8988T (cell line): ENCODE measurements around the gene ROMO1.
"Not testable (repeated sequence)": the region's sequence is repeated elsewhere in the genome, so short reads cannot be mapped to it uniquely, and the experiment has no call there.

Source experiments
- DNase-seq: peaks from one replicate; pipeline ENCODE4 v3.0.0; 2011

ROMO1 gene

DNA sequence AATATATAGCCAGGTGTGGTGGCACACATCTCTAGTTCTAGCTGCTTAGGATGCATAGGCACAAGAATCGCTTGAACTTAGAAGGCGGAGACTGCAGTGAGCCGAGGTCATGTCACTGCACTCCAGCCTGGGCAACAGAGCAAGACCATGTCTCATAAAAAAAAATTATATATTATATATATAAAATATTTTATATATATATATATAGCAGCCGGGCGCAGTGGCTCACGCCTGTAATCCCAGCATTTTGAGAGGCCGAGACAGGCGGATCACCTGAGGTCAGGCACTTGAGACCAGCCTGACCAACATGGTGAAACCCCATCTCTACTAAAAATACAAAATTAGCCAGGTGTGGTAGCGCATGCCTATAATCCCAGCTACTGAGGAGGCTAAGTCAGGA lies 13.8 kb upstream of the ROMO1 start:
- not testable (repeated sequence) for DNase-seq

DNA sequence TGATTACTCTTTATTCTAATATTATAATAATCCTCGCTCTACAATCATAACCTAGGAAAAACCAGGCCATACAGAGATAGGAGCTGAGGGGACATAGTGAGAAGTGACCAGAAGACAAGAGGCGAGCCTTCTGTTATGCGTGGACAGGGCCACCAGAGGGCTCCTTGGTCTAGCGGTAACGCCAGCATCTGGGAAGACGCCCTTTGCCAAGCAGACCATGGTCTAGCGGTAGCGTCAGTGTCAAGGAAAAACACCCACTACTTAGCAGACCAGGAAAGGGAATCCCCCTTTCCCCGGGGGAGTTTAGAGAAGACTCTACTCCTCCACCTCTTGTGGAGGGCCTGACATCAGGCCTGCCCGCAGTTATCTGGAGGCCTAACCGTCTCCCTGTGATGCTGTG lies 12.3 kb upstream of the ROMO1 start:
- DNase-seq: not testable (repeated sequence)

DNA sequence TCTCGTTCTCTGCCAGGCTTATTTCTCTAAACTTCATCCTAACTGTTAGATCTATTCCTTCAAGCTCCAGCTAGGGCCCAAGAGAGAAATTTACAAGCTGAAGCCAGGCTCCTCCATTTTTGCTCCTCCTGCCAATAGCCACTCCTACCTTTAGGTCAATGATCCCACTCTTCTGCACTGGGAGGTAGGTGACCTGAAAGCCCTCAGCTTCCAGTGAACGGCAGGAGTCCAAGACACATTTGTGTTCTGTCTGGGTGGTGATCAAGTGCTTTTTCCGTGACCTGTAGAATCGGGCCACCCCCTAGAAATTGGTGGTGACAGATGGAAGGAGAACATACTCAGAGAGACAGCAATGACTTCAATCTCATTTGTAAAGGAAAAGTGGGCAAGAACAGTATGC lies 8.9 kb upstream of the ROMO1 start:
- no peak for DNase-seq

DNA sequence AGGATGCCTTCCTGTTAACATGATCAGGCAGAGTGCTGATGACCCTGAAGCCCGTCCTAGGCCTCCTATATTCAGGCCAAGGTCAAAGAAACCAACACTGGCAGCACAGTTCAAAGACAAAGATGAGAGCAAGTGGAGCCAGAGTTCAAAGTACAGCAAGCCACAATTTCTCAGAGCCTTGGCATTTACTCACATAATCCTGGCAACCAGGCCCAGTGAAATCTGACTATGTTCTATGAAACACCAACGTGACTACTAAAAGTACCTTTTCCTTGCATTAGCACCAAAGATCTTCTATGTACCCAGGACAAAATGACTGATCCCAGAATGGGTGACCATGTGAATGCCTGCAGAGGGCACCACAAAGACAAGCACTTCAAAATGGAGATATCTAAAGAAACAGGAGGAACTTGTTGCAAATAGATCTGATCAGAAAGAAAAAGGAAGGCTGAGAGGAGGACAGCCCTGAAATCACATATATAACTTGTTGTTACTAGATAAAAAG lies 3.9 kb upstream of the ROMO1 start:
- DNase-seq: no peak

DNA sequence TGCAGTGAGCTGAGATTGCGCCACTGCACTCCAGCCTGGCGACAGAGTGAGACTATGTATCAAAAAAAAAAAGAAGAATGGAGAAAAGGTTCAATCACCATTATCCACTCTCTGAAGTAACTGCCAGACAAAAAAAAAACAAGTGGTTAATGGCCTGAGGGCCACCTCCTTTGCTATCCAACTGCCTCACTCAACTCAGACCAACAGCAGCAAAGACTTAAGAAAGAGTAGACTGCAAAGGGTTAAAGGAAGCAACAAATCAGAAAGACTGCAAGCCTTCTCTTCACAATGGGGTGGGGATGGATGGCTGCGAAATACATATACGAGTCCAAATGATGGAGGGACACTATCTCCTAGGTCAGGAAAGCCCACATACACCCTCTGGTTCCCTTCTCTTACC lies 3.2 kb upstream of the ROMO1 start:
- DNase-seq: no peak

DNA sequence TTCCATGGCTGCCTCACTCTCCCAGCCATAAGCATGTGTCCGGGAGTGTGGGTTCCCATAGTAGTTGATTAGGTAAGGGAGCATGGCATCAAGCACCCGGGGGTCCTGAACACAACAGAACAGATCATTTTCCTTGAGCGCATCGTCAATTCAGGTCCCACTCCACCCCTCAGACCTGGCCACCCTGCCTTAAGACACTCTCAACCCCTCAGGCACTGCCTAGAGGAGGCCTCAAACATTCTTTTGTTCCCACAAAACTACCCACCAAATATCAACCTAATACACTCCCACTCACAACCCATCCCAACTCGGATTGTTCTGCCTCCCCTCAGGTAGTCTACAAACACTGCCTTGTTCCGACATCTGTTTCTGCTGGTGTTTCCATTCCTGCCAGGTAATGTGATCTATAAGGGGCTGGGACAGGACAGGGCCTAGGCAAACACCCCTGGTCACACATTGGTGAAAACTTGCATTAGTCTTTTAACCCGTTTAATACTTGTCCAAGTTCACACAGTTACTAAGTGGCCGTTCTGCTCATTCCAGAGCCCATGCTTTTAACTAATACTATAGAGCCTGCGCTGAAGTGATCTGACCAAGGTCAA lies 1.4 kb upstream of the ROMO1 start:
- DNase-seq: no peak

DNA sequence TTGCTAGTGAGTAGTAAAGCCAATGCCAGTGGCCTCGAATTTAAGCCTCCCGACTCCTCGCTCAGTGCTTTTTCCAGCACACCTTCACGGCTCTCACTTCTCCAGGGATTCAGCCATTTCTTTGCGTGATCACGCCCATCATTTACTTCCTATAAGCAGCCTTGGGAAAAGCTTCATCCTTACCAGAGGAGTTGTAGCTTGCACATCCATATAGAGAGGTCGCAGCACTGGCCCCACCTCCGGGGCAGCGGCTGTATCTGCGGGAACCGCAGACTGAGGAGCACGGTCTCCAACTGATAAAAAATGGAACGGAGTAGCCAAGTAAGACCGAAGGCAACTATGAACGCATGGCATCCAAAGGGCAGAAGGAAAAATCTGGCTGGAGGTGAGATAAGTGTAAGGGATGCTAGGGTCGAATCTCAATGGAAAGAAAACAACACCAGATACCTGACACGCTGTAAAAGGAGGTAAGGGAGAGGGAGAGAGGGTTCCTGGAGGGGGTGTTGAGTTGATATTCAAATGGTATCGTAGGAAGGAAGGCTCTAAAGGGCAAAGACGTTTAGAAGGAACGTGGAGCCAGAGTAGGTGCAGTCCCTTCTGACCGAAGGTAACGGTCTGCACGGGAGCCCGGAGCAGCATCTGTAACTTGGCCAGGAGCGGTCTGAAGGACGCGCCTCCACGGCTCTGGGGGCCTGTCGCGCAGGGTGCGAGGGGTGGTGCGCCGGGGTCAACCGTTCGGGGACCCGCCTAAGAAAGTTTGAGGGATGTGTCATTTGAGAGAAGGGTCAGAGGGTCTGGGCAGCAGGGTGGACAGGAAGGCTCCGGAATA lies 693 bp upstream of the ROMO1 start:
- DNase-seq: no peak

DNA sequence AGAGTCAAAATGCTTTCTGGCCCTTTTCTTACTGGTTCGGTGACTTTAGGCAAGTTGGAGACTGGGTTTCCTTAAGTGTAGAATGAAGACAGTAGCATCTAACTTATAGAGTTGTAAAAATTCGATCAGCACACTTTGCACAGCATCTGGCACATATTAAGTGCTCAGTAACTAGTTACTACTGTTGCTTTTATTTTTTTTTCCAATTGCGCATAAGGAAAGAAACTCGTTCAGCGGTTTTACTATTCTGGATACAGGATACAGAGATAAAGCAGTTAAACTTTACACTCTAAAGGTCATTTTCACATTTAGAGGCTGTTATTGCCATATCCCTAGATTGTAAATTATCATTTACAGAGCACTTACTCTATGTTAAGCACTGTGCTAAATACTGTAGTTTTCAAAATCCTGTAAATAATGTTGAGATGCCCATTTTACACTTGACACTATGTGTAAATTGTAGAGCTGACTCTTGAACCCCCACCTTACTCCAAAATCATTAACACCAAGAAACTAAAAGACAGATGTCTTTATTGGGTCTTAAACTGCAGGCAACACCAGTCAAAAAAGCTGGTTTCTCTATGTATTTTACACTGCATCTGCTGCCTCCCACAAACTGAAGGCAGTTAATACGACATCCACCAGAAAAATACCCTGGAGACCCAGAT lies 886 bp downstream of the ROMO1 start:
- no peak for DNase-seq

DNA sequence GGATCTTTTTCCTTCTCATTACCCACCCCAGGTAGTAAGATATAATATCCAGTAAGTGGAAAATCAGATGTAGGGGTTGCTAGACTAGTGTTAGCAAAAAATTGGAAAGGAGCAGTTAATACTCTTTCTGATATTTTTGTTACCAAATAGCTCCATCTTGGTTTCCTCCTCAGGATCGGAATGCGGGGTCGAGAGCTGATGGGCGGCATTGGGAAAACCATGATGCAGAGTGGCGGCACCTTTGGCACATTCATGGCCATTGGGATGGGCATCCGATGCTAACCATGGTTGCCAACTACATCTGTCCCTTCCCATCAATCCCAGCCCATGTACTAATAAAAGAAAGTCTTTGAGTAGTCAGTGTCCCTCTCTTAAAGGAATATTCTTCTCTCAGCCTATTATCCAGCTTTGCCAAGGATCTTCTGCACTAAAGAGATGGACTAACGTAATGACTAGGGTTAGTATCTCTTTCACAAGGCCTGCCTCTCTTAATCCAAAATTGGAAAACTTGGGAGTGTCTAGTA lies 1.5 kb downstream of the ROMO1 start:
- no peak for DNase-seq

DNA sequence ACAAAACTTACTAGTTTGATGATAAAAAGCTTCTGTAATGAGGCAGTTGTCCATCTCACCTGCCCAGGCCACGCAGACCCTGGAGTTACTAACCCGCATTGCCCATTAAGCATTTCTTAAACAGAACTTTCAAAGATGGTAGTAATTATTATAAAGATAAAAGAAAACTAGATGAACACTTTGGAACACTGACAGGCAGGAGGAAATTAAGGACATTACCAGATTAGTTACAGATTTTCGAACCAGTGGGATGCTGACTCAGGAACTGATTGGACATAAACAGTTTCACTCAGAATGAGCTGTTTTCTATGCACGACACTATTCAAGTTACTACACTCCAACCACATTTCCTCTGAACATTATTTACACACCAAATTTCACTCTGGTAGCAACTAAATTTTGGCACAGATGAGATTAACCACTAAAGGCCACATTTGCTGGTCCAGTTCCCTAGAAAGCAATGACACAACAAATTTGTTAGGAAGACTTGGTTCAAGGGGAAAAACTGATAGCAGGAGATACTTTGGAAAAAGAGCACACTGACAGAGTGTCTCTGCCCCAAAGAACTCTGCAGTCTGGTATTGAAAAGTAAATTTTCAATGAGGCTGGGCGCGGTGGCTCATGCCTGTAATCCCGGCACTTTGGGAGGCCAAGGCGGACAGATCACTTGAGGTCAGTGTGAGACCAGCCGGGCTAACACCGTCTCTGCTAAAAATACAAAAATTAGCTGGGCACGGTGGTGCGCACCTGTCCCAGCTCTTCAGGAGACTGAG lies 3.0 kb downstream of the ROMO1 start:
- DNase-seq: no peak

DNA sequence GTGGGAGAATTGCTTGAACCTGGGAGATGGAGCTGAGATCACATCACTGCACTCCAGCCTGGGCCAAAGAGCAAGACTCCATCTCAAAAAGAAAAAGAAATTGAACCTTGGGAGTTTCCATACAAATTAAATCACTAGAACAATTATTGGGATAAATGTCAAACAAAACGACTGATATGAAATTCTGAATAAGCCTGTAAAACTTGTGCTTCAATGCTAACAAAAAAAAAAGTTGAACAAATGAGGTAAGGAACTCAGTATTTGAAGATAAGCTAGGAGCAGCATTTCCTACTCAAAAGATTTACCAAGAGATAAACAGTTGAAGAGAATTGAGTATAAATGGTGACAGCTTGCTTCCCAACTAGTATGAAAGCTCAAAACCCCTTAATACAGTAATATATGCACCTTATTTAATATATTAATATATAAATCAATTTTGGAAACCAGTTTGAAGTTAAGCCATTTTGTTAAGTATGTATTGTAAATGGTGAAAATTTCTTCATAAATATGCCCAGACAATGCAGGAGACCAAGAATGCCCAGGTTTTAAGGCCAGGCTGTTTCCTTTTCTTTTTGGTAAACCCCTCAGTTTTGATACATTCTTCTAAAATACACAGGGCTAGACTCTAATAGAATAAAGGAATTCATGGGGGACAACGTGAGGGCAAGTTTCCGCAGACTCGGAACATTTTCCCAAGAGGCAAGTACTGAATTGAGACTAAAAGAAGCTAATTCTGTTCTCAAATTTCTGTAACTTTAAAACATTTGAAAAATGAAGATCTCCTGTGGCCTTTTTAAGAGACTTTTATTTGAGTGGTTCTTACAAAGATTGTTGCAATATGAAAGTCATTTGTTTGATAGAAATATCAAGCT lies 3.9 kb downstream of the ROMO1 start:
- no peak for DNase-seq

DNA sequence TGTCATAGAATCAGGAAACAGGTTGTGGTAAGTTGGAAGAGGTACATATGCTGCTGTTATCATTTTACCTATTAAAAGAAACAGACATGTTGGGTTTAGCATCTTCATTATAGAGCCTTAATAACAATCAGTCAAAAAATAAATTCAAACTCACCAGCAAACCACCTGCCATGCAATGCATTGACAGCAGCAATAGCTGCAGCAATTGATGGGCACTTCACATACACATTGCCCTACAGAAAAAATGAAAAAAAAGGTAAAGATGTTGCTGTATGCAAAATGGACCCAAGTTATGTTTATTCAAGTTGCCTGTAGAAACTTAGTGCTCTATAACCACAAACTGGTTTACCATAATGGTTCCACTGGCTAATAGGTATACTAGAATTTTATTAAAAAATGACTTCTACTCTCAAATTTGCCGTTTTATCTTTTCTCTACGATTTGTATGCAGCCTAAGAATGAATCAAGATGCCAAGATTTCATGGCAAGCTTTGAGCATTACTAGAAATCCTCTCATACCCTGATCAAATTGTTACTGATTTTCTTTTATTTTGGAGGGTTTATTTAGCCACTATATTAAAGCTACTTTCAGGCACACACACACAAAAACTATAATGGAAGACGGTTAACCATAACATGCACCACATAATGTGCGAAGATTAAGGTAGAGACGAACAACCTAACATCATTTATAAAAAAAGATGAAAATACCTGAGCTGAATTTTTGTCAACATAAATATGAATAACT lies 5.5 kb downstream of the ROMO1 start:
- DNase-seq: no peak

DNA sequence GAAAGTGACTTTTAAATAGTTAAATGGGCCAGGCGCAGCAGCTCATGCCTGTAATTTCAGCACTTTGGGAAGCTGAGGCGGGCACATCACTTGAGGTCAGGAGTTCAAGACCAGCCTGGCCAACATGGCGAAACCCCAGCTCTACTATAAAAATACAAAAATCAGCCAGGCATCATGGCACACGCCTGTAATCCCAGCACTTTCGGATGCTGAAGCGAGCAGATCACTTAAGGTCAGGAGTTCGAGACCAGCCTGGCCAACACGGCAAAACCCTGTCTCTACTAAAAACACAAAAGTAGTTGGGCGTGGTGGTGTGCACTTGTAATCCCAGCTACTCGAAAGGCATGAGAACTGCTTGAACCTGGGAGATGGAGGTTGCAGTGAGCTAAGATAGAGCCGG lies 6.7 kb downstream of the ROMO1 start:
- DNase-seq: not testable (repeated sequence)

DNA sequence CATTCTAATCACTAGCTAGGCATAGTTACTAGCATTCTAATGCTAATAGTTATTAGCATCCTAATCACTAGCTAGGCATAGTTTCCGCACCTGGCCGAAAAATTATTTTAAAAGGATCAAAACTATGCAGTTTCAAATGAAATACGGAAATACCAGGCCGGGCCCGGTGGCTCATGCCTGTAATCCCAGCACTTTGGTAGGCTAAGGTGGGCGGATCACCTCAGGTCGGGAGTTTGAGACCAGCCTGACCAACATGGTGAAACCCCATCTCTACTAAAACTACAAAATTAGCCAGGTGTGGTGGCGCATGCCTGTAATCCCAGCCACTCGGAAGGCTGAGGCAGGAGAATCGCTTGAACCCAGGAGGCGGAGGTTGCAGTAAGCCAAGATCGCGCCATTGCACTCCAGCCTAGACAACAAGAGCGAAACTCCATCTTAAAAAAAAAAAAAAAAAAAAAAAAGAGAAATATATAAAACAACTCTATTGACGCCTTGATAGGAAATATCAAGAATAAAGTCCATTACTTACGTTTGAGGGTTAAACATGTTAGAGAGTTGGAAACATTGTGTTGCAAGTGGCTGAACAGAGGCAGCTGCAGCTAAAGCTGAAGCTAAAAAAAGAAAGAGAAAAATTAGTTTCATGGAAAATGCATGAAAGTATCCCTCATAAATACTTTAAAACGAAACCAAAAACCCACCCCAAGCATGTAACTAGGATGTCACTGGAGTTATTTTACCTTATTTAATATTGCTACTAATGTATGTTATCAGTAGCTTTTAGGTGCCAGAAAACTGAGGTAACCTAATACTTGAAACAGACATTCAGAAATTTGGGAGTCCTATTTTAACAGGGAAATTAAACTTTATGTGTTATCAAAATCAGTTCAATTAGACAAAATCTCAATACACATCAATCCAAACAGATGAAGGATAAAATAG lies 7.7 kb downstream of the ROMO1 start:
- DNase-seq: not testable (repeated sequence)

DNA sequence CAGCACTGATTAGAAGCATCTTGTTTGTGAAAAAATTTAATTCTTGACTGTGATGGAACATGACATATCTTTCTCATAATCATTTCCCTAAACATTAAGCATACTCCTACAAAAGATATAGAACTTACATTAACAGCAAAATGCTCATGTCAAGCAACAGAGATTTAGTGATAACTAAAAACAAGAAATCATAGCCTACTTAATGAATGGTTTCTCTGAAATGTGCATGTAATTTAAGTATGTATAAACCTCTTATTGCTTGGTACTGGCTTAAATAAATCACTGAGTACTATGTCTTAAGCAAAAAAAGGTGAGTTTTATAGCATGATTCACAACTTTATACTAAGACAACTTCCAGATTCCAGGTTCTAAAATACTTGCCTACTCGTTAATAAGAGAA lies 9.3 kb downstream of the ROMO1 start:
- no peak for DNase-seq

DNA sequence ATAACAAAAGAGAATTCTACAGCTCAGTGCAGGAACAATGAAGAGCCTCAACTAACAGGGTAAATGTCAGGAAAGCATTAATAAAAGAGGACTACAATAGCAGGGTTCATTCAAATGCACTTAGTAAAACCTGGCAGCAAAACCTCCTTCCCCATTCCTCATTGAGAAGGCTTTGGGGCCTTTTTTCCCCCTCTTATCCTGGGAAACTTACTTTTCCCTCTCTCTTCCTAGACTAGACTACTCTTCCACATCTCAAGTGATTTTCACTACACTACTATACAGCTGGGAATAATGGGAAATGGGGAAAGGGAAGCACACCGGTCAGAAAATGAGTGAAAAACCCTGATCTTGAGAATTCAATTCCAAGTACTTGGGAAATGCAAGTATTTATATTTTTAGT lies 10.1 kb downstream of the ROMO1 start:
- DNase-seq: no peak

DNA sequence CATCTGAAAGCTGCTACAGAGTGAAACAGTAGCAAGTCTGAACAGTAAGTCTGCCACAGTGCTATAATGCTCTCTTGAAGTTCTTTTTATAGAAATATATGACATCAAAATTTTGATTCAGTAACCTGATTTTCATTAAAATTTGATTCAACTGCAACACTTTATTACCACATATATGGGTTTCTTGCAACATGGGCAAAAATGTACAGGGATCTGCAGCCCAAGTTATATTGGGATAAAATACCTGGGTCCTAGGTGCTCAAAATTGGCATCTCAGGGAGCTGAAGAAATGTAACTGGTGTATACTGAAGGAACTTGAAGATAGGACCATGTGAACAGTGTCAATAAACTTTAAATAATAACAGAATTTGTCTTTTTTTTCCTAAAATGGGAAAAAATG lies 10.8 kb downstream of the ROMO1 start:
- DNase-seq: no peak

DNA sequence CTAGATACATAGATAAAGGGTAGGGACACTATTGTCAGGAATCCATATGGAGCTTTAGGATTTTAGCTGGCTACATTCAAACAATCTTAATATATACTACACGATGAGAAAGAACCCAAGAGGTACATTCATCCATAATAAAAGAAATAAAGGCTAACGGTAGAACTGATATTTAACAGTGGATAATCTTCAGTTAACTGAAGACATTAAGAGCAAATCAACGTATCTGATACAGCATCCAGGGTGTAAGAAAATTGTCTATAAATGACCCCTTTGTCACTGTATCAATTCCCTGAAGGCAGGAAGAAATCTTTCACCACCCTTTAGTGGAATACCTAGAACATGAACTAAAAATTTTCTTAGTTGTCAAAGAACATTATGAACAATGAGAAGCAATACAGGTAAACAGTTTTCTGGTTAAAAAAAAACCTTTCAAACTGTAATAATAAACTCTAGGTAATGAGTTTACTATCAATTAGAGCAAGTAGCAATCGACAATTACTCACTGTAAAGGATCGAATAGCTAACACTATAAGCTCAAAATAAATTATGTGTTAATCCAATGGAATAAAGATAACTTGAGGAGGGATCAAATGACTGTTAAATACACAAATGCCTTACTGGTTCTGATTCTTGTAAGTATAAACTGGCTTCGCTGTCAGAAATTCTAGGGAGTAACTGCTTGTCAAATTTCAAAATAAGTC lies 11.8 kb downstream of the ROMO1 start:
- DNase-seq: no peak

DNA sequence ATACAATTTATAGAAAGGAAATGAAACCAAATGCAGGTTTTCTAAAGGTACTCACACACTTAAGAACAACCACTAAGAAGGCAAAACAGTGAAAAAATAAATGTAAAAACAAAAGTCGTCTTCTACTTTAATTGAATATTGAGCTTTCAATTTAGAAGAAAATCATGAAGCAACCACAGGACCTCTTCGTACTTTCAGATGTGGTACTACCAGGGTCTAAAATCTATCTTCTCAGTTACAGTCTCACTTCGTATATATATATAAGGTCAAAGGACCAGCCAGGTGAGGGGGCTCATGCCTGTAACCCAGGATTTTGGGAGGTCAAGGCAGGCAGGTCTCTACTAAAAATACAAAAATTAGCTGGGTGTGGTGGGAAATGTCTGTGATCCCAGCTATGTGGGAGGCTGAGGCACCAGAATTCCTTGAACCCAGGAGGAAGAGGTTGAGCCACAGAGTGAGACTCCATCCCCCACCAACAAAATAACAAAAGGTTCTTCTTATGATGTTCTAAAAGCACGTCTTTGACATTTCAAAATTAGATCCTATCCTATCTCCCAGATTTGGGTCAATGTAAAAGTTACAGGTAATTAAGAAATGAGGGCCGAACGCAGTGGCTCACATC lies 12.5 kb downstream of the ROMO1 start:
- no peak for DNase-seq
